Measurements from ENCODE around the gene AAGAB.

- TF ChIP-seq CTCF (IDR thresholded peaks at IDR 0.05; ENCODE audit: poor library complexity, severe bottlenecking) (no peak), TAF1 (IDR thresholded peaks at IDR 0.05; ENCODE audit: low read depth) (no peak), EP300 (conservative IDR thresholded peaks at IDR 0.05; ENCODE audit: poor library complexity, severe bottlenecking) (no peak), EZH2 (IDR thresholded peaks at IDR 0.05; ENCODE audit: borderline replicate concordance, insufficient read depth, low read length, poor library complexity, severe bottlenecking) (no peak), POLR2AphosphoS5 (IDR thresholded peaks at IDR 0.05) (no peak), RAD21 (conservative IDR thresholded peaks at IDR 0.05) (no peak)
Measured at GRCh38 chr15:67208396-67208795, 46.1 kb downstream of the AAGAB start.

All from neural cell (in vitro differentiated cells).